SW 1271 (cell line): ENCODE data around the gene COQ2.
"Not testable (repeated sequence)": the region's sequence is repeated elsewhere in the genome, so short reads cannot be mapped to it uniquely, and the experiment has no call there.

Experiments used
- DNase-seq, 2 experiments: peaks; one replicate each; lab custom pipeline; 2025; lab: John Stamatoyannopoulos, UW

COQ2 gene

DNA sequence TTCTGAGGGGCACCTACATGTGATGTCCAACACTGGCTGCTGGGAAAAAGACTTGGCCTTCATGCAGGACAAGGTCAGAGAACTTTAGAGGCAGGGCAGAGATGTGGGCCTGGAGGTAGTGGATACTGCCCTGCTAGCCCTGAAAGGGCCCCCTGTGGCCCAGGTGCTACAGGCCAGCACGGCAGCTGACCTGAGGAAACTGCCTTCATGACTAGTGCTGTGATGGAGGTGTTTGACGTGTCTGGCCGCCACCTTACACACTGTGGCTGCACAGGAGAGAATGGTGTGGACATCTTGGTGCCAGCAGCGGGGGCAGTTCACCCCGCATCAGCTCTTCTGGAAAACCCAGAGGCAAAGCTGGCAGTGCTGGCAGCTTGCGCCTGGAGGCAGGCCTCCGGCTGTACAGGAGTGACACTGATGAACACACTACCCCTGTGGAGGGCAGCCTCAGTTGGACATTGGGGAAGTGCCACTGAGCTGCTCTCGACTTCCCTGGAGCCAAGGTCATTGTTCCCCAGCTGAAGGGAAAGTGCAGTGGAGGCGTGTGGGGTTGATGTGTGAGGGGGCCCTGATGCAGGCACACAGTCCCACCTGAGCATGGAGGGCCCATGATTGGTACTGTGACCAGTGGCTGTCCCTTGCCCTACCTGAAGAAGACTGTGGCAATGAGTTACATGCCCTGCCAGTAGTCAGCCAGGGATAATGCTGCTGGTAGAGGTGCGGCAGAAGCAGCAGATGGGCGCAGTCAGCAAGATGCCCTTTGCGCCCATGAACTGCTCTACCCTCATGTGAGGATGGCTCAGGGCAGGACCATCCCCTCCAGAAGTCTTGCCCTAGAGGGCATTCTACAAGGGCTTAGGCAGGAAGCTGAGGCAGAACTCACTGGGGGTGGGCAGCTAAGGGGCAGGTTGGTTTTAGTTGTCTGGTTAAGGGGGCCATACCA lies 36.9 kb downstream of the COQ2 start:
- DNase-seq = no peak

DNA sequence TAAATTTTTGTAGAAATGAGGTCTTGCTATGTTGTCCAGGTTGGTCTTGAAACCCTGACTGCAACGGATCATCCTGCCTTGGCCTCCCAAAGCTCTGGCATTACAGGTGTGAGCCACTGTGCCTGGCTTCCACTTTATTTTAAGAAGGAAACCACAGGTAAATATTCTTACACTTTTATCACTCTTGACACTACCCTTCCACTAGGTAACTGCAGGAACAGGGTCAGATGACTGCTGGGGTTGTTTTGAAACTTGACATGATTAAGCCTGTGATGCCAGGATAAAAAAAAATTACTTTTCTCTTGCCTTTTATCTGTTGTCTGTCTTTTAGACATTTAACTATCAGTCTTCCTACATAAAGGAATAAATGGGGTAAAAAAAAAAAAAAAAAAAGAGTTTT lies 43.5 kb downstream of the COQ2 start:
- DNase-seq = no peak

DNA sequence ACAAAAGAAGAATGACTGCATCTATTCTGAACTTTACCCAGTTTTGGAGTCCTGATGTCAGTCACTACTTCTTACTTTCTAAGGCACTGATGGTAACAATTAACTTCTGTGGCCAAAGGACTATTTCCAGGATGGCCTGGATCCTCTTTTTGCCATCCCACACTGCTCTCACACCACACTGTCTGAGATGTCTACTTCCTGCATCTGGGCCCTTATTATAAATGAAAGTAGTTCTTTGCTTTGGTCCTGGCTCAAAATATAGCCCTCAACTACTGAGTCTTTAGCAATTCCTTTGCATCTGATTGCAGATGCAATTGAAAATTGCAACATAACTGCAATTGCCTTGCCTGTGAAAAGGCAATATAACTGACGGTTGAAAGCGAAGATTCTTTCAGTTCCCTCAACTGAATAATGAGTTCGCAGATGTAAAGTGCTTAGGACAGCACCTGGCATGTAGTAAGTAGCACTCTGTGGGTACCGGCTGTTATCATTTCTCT lies 44.2 kb downstream of the COQ2 start:
- DNase-seq = no peak

DNA sequence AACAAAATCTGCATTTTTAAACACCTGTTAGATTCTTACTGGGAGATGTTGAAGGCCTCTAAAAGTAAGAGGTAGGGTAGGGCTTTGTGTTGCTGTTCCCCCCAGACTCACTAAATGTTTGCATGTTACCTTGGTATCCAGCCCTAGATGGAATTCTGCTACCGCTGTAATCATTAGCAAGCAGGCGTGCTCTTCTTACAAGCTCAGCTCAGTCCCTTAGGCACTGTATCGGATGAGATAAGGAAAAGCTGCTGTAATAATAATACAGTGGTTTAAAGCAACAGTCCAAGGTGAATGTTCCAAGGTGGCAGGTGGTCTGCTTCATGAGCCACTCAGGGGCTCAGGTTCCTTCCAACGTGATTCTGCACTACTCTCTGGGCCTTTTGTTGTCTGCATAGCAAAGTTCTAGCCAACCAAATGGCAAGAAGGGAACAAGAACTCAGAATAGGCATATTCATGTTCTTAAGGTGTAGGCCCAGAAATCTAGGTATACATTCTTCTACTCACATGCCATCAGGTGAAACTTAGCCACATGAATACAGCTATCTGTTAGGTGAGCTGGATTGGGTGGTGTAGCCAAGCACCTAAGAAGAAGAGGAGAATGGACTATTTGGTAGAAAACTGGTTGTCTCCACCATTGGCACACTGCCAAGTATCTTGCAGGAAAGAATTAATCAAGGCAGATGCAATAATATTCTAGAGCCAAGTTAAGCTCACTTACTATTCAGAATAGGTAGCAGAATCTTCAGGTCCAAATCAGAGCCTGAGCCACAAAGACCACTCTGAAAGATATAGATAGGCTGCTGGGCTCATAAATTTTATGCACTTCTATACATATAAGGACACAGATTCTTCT lies 46.0 kb downstream of the COQ2 start:
- DNase-seq = no peak

DNA sequence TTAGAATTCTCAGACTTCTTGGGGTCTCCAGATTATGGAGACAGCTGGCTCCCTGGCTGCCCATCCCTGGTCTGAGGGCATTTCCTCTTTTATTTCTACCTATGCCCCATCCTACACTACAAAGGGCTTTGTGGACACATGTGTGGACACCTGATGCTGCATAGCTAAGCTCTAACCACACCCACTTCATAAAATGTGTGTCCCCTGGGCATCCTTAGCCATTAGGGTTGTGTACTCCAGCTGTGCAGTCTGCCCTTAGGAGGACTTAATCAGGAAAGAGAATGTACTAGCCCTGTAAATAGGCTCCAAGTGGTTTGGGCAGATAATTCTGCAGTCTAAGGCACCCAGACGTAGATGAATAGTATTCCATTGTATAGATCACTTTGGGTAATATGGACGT lies 47.0 kb downstream of the COQ2 start:
- no peak for DNase-seq

DNA sequence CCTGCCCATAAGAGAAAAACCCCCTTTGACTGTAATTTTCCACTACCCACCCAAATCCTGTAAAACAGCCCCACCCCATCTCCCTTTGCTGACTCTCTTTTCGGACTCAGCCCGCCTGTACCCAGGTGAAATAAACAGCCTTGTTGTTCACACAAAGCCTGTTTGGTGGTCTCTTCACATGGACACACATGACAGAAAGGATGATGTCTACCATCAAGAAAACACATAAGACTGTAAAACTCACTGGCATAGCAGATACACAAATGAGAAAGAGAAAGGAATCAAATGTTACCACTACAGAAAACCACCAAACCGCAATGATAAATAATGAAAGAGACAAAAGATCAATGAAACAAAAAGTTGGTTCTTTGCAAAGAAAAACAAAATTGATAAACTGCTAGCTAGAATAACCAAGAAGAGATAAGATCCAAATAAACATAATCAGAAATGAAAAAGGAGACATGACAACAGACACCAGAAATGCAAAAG lies 48.9 kb downstream of the COQ2 start:
- not testable (repeated sequence) for DNase-seq

DNA sequence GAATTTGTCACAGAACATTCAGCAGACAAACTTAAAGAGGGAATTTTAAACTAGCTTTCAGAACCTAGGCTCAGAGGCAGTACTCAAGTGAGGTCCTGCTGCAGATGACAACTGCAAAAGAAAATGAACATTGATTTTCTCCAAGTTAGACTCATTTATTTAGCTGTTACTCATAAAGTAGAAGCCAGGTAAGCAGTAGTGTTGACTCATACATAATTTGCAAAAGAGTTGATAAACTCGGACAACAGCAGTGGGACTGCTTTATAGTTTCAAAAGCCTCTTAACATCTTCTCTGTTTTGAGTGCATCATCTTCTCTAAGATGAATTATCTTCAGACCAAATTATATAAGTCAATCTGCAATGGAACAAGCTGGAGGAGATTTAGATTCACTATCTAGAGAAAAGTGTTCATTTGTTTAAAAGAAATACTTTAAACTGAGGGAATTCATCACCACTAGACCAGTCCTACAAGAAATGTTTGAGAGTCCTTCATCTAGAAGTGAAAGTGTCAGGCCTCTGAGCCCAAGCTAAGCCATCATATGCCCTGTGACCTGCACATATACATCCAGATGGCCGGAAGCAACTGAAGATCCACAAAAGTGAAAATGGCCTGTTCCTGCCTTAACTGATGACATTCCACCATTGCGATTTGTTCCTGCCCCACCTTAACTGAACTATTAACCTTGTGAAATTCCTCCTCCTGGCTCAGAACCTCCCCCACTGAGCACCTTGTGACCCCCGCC lies 49.5 kb downstream of the COQ2 start:
- no peak for DNase-seq

DNA sequence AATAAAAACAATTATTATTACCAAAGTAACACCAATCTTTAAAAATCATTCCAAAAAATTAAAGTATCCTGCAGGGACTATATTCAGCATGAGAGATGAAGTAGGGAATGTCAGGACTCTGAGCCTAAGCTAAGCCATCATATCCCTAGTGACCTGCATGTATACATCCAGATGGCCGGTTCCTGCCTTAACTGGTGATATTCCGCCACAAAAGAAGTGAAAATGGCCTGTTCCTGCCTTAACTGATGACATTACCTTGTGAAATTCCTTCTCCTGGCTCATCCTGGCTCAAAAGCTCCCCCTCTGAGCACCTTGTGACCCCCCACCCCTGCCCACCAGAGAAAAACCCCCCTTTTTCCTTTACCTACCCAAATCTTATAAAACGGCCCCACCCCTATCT lies 50.2 kb downstream of the COQ2 start:
- not testable (repeated sequence) for DNase-seq

DNA sequence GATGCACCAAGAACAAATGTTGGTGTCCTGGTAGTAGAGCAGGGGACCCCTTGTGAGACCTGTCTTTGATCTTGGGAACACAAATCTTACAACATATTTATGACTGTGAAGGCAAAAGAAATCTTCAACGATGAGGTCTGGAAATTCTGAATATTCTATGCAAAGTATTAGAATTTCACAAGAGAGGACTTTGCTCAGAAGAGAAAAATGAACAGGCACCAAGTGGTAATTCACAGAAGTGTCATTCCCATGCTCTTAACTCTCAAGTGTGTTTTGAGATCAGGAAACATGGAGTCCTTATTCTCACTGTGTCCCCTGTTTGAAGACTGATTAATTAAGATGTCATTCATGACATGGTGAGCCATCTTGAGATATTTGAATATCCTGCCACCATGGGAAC lies 52.5 kb downstream of the COQ2 start:
- DNase-seq = no peak

DNA sequence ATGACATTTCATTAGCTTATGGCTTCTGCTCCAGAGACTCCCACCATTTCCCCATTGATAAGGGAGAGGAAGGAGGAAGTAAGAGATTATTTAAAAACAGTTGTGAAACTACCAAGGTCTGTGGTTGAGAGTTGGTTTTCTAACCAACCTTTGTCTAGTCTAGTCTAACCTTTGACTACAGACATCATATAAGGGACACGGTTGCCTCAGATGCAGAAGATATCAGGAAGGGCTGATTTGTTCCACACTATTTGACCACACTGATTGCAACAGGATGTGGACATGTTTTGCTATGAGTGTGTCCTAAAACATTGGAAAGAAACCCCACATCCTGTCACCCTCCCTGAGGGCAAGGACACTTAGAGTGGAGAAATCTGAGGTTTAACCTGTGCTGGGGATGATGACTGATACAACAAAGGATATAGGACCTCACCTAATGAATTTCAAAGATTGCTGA lies 53.0 kb downstream of the COQ2 start:
- DNase-seq = no peak

DNA sequence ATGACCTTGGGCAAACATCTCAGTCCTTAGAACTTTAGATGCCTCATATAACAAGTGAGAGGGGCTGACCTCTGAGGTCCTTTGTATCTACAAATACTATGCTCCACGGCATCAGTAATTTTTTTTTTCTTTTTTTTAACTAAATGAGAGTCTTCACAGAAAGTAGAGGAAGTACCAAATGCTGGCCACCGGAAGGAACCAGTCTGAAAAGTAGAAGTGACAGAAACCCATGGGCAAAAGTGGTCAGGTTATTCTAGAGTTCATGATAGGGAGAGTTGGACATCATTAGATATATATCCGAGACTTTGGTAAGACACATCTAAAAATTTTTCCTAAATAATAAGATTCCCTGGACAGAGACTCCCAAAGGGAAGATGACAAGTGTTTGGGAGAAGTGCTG lies 53.7 kb downstream of the COQ2 start:
- DNase-seq = no peak

DNA sequence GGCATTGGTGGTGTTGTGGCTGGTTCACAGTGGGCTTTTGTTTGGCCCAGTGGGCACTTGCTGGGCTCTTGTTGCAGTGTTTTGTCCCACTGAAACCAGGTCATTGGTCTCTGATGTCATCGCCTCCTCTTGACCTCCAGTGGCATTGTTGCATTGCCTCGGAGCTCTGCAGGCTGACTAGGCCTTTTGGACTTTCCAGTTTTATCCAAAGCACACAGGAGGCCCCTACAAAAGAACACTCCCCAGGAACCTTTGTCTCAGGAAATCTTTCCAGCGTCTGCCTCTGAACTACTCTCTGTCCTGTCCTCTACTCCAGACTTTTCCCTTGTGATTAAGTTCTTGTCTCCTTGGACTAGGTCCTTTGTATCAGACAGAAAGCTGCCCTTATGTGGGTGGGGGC lies 54.8 kb downstream of the COQ2 start:
- DNase-seq = no peak

DNA sequence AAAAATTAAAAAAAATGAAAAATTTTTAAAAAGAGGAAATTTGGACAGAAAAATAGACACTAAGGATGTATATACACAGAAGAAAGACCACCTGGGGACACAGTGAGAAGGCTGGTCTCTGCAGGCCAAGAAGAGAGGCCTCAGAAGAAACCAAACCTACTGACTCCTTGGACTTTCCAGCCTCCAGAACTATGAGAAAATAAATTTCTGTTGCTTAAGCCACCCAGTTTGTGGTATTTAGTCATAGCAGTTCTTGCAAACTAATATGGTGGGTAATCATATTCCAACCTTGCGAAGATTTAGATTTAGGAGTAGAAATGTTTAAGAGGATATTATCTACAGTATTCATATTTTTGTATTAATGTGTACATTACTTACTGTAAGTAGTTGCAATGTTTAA lies 56.4 kb downstream of the COQ2 start:
- DNase-seq = no peak

DNA sequence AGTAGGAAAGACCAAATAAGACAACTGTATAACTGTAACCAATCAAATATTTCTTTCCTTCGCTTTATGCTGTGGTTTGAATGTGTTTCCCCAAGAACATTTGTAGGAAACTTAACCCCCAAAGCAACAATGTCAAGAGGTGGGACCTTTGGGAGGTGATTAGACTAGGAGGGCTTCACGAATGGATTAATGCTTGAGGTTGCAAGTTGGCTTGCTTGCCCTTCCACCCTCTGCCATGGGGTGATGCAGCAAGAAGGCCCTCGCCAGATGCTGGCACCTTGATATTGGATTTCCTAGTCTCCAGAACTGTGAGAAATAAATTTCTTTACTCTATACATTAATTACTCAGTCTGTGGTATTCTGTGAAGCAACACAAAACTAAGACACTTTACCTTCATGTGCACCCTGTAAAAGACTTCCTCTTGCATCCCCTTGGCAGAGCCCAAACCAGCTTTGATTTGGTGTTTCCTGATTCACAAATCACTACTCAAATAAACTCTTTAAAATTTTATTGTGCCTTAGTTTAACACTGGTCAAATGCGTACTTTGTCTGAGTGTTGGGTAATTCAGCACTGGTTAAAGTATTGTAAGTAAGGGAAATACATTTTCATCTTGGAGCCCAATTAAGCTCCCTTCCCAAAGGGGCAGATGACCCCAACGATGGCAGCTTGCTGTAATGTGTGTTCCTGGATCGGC lies 59.9 kb downstream of the COQ2 start:
- DNase-seq = no peak

DNA sequence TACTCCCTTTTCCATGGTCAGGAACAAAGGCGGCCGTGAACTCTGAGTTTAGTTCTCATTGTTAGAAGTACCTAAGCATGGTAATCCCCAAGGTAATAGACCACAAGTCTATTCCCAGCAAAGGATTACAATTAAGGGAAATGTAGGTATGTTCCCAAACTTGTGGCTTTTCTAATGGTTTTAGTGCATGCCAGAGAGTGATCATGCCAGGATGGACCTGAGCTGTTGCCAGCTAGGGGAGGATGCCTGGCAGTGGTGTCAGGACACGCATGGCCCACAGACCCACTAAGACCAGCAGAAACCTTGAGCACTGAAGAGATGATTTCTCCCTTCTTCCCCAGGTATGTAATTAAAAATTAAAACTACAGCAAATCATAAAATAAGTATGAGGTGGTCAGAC lies 60.8 kb downstream of the COQ2 start:
- DNase-seq = no peak

DNA sequence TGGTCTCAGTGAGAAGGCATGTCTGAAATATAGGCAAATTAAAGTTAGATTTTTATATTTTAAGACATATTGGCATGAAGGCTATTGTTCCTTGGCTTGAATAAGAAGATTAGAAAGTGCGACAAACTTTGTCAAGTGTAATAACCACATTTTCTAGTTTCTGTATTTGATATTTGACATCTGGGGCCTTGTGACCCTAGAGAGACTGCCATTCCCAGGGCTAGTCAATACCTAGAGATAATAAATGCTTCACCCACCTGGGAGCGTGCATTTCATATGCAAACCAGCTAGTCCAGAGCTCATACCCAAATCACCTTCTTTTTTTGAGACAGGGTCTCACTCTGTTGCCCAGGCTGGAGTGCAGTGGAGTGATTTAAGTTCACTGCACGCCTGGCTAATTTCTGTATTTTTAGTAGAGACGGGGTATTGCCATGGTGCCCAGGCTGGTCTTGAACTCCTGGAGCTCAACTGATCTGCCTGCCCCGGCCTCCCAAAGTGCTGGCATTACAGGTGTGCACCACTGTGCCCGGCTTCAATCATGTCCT lies 62.6 kb downstream of the COQ2 start:
- no peak for DNase-seq

DNA sequence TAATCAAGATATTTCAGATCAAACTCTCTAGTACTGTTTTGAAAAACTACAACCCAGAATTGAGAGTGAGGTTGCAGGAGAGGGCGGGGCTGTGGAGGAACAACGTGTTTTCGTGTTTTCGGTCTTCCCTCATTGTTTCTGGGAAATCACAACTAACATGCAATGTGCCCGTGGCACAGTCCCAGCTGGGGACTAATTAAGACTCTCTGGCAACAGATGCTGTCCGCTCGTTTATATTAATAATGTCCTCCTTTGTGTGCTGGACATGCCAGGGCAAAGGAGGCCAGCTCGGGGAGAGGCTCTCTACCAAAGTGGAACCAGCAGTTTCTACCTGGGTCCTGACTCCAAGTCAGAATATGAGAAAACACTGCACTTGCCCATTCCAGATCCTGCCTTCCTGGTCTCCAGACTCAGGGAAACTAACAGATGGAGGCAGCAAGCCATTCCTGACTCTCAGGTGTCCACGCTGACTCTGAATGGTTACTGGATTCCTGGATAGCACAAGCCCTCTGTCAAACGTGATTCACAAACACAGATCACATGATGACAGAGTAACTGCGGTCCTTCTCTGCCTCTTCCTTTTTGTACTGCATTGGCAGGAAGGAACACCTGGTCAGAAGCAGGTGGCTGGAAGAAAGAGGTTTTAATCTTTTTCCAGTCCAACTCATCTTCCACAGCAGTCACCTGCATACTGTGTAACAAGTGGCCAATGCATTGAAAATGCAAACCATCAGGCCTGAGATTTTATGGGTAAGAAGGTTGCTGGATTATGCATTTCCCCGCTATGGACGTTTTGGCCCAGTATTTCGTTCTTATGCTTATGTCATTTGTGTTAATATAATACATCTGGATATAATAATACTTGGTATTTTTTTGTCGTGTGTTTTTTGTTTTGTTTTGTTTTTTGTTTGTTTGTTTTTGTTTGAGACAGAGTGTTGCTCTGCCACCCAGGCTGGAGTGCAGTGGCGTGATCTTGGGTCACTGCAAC lies 65.0 kb downstream of the COQ2 start:
- no peak for DNase-seq

DNA sequence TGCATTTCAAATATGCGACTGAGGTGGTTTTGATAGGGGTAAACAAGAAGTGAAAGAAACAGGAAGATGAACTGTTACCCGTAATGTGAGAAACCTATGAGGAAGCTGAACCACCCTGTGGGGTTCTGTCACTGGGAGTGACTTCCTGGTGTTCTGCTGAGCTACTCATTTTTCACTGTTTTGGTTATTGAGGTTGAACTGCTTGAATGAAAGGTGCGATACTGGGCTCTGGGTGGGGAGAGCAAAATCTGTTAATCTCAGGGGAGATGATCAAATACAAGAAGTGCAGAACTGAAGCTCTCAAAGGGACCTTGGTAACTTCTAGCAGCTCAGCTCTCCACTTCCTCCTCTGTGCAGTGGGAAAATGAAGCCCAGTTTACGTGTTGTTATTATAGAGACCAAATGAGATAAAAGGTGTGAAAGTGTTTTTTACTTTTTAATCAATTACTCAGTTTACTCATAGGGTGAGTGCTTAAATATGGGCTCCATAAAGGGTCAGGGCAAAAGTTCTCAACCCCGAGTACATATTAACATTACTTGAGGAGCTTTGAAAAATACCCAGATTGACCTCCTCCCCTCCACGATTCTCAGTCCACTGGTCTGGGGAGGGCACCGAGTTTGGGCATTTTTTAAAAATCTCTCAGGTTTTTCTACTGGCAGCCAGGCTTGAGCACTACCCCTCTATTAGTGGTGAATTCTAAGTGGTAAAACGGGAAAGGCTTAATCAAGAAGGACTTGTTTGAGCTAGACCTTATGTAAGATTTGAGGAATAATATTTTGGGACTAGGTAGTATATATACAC lies 66.7 kb downstream of the COQ2 start:
- no peak for DNase-seq
